ENCODE results near the gene GPN3. TPM values are rescaled to one million over a fixed set of nuclear protein-coding genes. Genes with fewer than 3 reads are reported as not detected.

GPN3 gene
- total and polyA plus RNA-seq, 2 donors (not counting 1 experiment from before 2014, with no cell fraction given) = 6.7 to 13.4 TPM

DNA sequence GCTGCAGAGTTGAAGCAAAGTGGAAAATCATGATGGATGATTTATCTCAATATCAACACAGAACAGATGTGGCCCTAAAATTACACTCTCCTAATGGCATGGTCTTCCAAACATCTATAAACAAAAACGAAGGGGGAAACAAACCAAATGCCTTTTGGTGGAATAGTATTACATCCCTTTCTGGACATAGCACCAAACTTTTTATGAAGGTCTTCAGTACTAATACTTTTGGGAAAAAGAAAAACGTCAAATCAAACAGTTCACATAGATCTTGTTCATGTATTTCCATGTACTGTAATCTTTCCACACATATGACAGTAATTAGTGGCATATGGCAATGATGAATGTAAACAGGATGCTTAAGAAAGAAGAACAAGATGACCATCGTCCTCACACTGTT is 41.7 kb downstream of the GPN3 start:
- Histone ChIP-seq H3K36me3 (replicated peaks in 1 of 2; ENCODE audit: control extremely low read depth in 1 of 2, control insufficient read depth in 1 of 2, extremely low read depth in 1 of 2, insufficient read depth in 2 of 2, low read length in 1 of 2) (no peaks in the 10 kb centered on the region), H3K79me2 (ENCODE audit: control insufficient read depth, insufficient read depth, low read length) (no peaks in the 10 kb centered on the region), H3K4me1 (ENCODE audit: control insufficient read depth in 2 of 2, insufficient read depth in 2 of 2, low read length in 2 of 2) (peaks cover 0 to 5% of the 10 kb centered on the region in 2 donors), H3K27ac (ENCODE audit: low read length in 2 of 2) (no peak overlapping the region), H3K4me3 (ENCODE audit: control extremely low read depth in 1 of 5, extremely low read depth in 1 of 5, insufficient read depth in 1 of 5, low read depth in 2 of 5, low read length in 4 of 5) (no peak overlapping the region), H3K9ac (ENCODE audit: low read length) (no peak overlapping the region), H3K4me2 (replicated peaks; ENCODE audit: low read depth, low read length, poor library complexity, severe bottlenecking) (no peak overlapping the region), H2AFZ (ENCODE audit: insufficient read depth, low read depth, low read length, poor library complexity, severe bottlenecking) (no peak overlapping the region), H3K27me3 (replicated peaks in 1 of 4; ENCODE audit: control extremely low read depth in 1 of 4, control insufficient read depth in 3 of 4, insufficient read depth in 4 of 4, low read length in 3 of 4) (no peaks in the 10 kb centered on the region), H4K20me1 (ENCODE audit: control insufficient read depth, insufficient read depth, low read length, poor library complexity, severe bottlenecking) (no peaks in the 10 kb centered on the region), H3K9me3 (ENCODE audit: control extremely low read depth in 1 of 3, control insufficient read depth in 2 of 3, insufficient read depth in 1 of 3, low read length in 2 of 3) (no peaks in the 10 kb centered on the region)
- Mint-ChIP-seq H3K9me3 (ENCODE audit: insufficient read depth) (no peaks in the 10 kb centered on the region), H3K27me3 (peaks cover 4% of the 10 kb centered on the region), H3K27ac (no peak overlapping the region), H3K4me1 (peaks cover 2% of the 10 kb centered on the region), H3K4me3 (no peak overlapping the region)
- intact Hi-C loops (cut with micrococcal nuclease) = no loop called here
- WGBS (ENCODE audit: insufficient coverage) = no CpG with 5 or more reads among the region's 3 CpGs
- TF ChIP-seq, protein P1, sequence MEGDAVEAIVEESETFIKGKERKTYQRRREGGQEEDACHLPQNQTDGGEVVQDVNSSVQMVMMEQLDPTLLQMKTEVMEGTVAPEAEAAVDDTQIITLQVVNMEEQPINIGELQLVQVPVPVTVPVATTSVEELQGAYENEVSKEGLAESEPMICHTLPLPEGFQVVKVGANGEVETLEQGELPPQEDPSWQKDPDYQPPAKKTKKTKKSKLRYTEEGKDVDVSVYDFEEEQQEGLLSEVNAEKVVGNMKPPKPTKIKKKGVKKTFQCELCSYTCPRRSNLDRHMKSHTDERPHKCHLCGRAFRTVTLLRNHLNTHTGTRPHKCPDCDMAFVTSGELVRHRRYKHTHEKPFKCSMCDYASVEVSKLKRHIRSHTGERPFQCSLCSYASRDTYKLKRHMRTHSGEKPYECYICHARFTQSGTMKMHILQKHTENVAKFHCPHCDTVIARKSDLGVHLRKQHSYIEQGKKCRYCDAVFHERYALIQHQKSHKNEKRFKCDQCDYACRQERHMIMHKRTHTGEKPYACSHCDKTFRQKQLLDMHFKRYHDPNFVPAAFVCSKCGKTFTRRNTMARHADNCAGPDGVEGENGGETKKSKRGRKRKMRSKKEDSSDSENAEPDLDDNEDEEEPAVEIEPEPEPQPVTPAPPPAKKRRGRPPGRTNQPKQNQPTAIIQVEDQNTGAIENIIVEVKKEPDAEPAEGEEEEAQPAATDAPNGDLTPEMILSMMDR (IDR thresholded peaks at IDR 0.05) = no peak
- no peak for TF ChIP-seq EZH2 (IDR thresholded peaks at IDR 0.05; ENCODE audit: borderline replicate concordance, insufficient read depth, low read depth, low read length, poor library complexity, severe bottlenecking)
- ATAC-seq (ENCODE audit: low read depth) (no peak), DNase-seq (no peak)
- ChIA-PET POLR2A (no interaction called here), CTCF (no interaction called here)

DNA sequence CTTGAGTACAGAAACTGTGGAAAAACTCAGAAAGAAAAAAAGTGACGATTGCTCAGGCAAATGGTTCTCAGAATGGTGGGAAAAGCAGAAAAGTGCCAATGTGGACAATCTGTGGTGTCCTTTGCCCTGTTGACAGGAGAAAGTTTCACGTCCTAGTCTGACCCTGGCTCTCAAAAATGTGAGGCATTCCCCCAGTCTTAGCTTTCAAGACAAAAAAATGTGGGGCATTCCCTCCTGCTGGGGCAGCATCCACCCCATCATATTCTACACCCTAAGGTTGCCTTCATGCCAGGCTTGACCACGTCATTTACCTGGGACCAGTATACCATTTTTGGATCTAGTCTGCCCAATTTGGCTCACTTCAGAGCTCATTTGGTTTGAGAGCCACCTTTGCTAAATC is 43.8 kb downstream of the GPN3 start:
- CTCF ChIA-PET = interaction anchor here (1.1 kb wide), 1 partner anchor 76 kb away, joined by 8 read pairs; no protein-coding TSS in a partner anchor
- ATAC-seq (ENCODE audit: low read depth) = no peak
- H2AFZ ChIP-seq (ENCODE audit: insufficient read depth, low read depth, low read length, poor library complexity, severe bottlenecking) = no peak overlapping the region

More for the DNA sequence above, 43.8 kb downstream of the GPN3 start:
- no peaks in the 10 kb centered on the region for H3K9me3 ChIP-seq (ENCODE audit: control extremely low read depth in 1 of 3, control insufficient read depth in 2 of 3, insufficient read depth in 1 of 3, low read length in 2 of 3)
- POLR2A ChIA-PET = no interaction called here
- no peak overlapping the region for H3K9ac ChIP-seq (ENCODE audit: low read length)
- intact Hi-C loops (cut with micrococcal nuclease) = no loop called here
- H3K4me3 ChIP-seq (ENCODE audit: control extremely low read depth in 1 of 5, extremely low read depth in 1 of 5, insufficient read depth in 1 of 5, low read depth in 2 of 5, low read length in 4 of 5) = no peak overlapping the region
- 70% methylated on average over 3 of the region's 3 CpGs for WGBS (ENCODE audit: insufficient coverage)
- no peaks in the 10 kb centered on the region for H3K79me2 ChIP-seq (ENCODE audit: control insufficient read depth, insufficient read depth, low read length)
- H3K27ac ChIP-seq (ENCODE audit: low read length in 2 of 2) = no peak overlapping the region
- Mint-ChIP-seq H3K9me3 (ENCODE audit: insufficient read depth) (no peaks in the 10 kb centered on the region), H3K27ac (no peak overlapping the region), H3K27me3 (peaks cover 7% of the 10 kb centered on the region), H3K4me1 (no peaks in the 10 kb centered on the region), H3K4me3 (no peak overlapping the region)
- DNase-seq = no peak
- H4K20me1 ChIP-seq (ENCODE audit: control insufficient read depth, insufficient read depth, low read length, poor library complexity, severe bottlenecking) = no peaks in the 10 kb centered on the region
- no peaks in the 10 kb centered on the region for H3K4me1 ChIP-seq (ENCODE audit: control insufficient read depth in 2 of 2, insufficient read depth in 2 of 2, low read length in 2 of 2)
- no peak overlapping the region for H3K4me2 ChIP-seq (replicated peaks; ENCODE audit: low read depth, low read length, poor library complexity, severe bottlenecking)
- H3K27me3 ChIP-seq (replicated peaks in 1 of 4; ENCODE audit: control extremely low read depth in 1 of 4, control insufficient read depth in 3 of 4, insufficient read depth in 4 of 4, low read length in 3 of 4) = no peaks in the 10 kb centered on the region
- no peaks in the 10 kb centered on the region for H3K36me3 ChIP-seq (replicated peaks in 1 of 2; ENCODE audit: control extremely low read depth in 1 of 2, control insufficient read depth in 1 of 2, extremely low read depth in 1 of 2, insufficient read depth in 2 of 2, low read length in 1 of 2)
- TF ChIP-seq EZH2 (IDR thresholded peaks at IDR 0.05; ENCODE audit: borderline replicate concordance, insufficient read depth, low read depth, low read length, poor library complexity, severe bottlenecking) = no peak
- TF ChIP-seq, protein P1 (IDR thresholded peaks at IDR 0.05) = no peak
